GM12878 (cell line): ENCODE data around the gene C1D. TPM values are rescaled to one million over a fixed set of nuclear protein-coding genes. Genes with fewer than 3 reads are reported as not detected.

Source experiments
- ATAC-seq: fragments of 200-7000 bp; cut with Tn5 transposase; 3 replicates; pipeline ENCODE4 v1.9.1; 2020; ENCODE audit warnings: mild to moderate bottlenecking, moderate library complexity
- BruUV-seq: library from RNA; stranded (reverse); fragments of 400-500 nt; replicated peaks from 2 replicates; lab custom pipeline; 2021; lab: Mats Ljungman, UMichigan
- CTCF ChIA-PET: fragments of 300-600 bp; sonication (Branson Sonifier 250); formaldehyde crosslinking; extraction: SDS; loops from one replicate; lab custom pipeline; 2021; ENCODE audit warnings: inconsistent platforms; lab: Yijun Ruan, JAX
- POLR2A ChIA-PET: fragments of 350-600 bp; formaldehyde crosslinking; extraction: SDS; loops from one replicate; lab custom pipeline; 2021; ENCODE audit warnings: inconsistent platforms; lab: Charles Lee
- RAD21 ChIA-PET: fragments of 300-600 bp; sonication (Branson Sonifier 250); formaldehyde crosslinking; loops from one replicate; lab custom pipeline; 2023; ENCODE audit warnings: antibody characterized with exemption; ENCODE audit not compliant: unreplicated experiment; lab: Charles Lee
- SMC1A ChIA-PET: fragments of 300-600 bp; sonication (Branson Sonifier 250); formaldehyde crosslinking; loops from one replicate; lab custom pipeline; 2023; ENCODE audit not compliant: unreplicated experiment, uncharacterized antibody; lab: Charles Lee
- DNase-seq: peaks from one replicate; pipeline ENCODE4 v3.0.0-alpha.2; 2011; ENCODE audit warnings: low read depth, low spot score
- FAIRE-seq: peaks from 3 replicates; lab custom pipeline; 2011; peaks lifted over from hg19 to GRCh38; lab: Jason Lieb, UNC
- H2AFZ ChIP-seq: 2 replicates; pipeline ENCODE4 v1.6.0; 2011; ENCODE audit warnings: low read depth, low read length, control low read depth; ENCODE audit not compliant: control insufficient read depth
- H3K27ac ChIP-seq: 2 replicates; pipeline ENCODE4 v1.5.1; 2011; ENCODE audit warnings: control low read depth; ENCODE audit not compliant: control insufficient read depth, insufficient read depth
- H3K27me3 ChIP-seq, 2 experiments: replicated peaks in 1 of 2; 2 replicates each; pipeline versions ENCODE4 v1.6.0 to v1.6.1; 2011; ENCODE audit warnings: low read length in 1 of 2; ENCODE audit not compliant: control insufficient read depth in 2 of 2, insufficient read depth in 2 of 2
- H3K36me3 ChIP-seq, 2 experiments: 2 replicates each; pipeline ENCODE4 v1.5.1; 2011; ENCODE audit warnings: low read length in 1 of 2; ENCODE audit not compliant: control insufficient read depth in 2 of 2, insufficient read depth in 2 of 2
- H3K4me1 ChIP-seq: 2 replicates; pipeline ENCODE4 v1.6.1; 2011; ENCODE audit warnings: mild to moderate bottlenecking, low read length, moderate library complexity, mixed read lengths; ENCODE audit not compliant: control insufficient read depth, insufficient read depth
- H3K4me2 ChIP-seq: 2 replicates; pipeline ENCODE4 v1.6.0; 2011; ENCODE audit warnings: control low read depth; ENCODE audit not compliant: control insufficient read depth, insufficient read depth
- H3K4me3 ChIP-seq: fragments of 200-600 bp; sonication (generic); 2 replicates; pipeline ENCODE4 v1.5.1; 2016
- H3K79me2 ChIP-seq: 2 replicates; pipeline ENCODE4 v1.6.0; 2011; ENCODE audit warnings: low read length; ENCODE audit not compliant: control insufficient read depth, insufficient read depth
- H3K9ac ChIP-seq: 2 replicates; pipeline ENCODE4 v1.8.0; 2011; ENCODE audit warnings: low read length, control low read depth, mixed read lengths; ENCODE audit not compliant: control insufficient read depth, insufficient read depth
- H3K9me3 ChIP-seq: replicated peaks from 3 replicates; pipeline ENCODE4 v1.5.1; 2011; ENCODE audit warnings: mild to moderate bottlenecking, low read length; ENCODE audit not compliant: control insufficient read depth, insufficient read depth
- H4K20me1 ChIP-seq: 2 replicates; pipeline ENCODE4 v1.6.0; 2011; ENCODE audit not compliant: control insufficient read depth, insufficient read depth
- ASH2L ChIP-seq: fragments of 300-600, 200-600 bp; sonication (generic); IDR thresholded peaks from 2 replicates; pipeline ENCODE4 v1.6.1; 2017; ENCODE audit warnings: low read depth, mild to moderate bottlenecking, borderline replicate concordance
- CHD1 ChIP-seq: IDR thresholded peaks from 2 replicates; pipeline ENCODE4 v1.6.1; 2012; ENCODE audit warnings: low read depth, low read length, improper control_type of control experiment
- CHD2 ChIP-seq: IDR thresholded peaks from 2 replicates; pipeline ENCODE4 v1.6.1; 2011; ENCODE audit warnings: low read depth, low read length, improper control_type of control experiment, borderline replicate concordance
- FOXK2 ChIP-seq: fragments of 450-650 bp; IDR thresholded peaks from 2 replicates; pipeline ENCODE4 v1.6.1; 2017; ENCODE audit warnings: mild to moderate bottlenecking, moderate library complexity
- JUNB ChIP-seq: IDR thresholded peaks from 2 replicates; pipeline ENCODE4 v1.6.1; 2016; ENCODE audit warnings: antibody characterized with exemption, mild to moderate bottlenecking
- MYC ChIP-seq: IDR thresholded peaks from 2 replicates; pipeline ENCODE4 v1.6.1; 2011; ENCODE audit warnings: mild to moderate bottlenecking, low read length, moderate library complexity, inconsistent platforms; ENCODE audit not compliant: insufficient read depth, insufficient replicate concordance, insufficient read length, severe bottlenecking
- NR2F1 ChIP-seq: fragments of 450-650 bp; conservative IDR thresholded peaks from 2 replicates; pipeline ENCODE4 v1.6.1; 2017; ENCODE audit warnings: mild to moderate bottlenecking
- SMC3 ChIP-seq: IDR thresholded peaks from 2 replicates; pipeline ENCODE4 v1.6.1; 2011; ENCODE audit warnings: low read length, improper control_type of control experiment, borderline replicate concordance
- STAT3 ChIP-seq: IDR thresholded peaks from 2 replicates; pipeline ENCODE4 v1.6.1; 2011; ENCODE audit warnings: low read depth, low read length, improper control_type of control experiment
- TCF7 ChIP-seq: IDR thresholded peaks from 2 replicates; pipeline ENCODE4 v1.6.1; 2014; ENCODE audit warnings: antibody characterized with exemption, borderline replicate concordance
- WRNIP1 ChIP-seq: IDR thresholded peaks from 2 replicates; pipeline ENCODE4 v1.6.1; 2011; ENCODE audit warnings: low read depth, low read length, improper control_type of control experiment, borderline replicate concordance
- ZNF384 ChIP-seq: IDR thresholded peaks from 2 replicates; pipeline ENCODE4 v1.6.1; 2012; ENCODE audit warnings: low read depth, mild to moderate bottlenecking, low read length, improper control_type of control experiment, borderline replicate concordance
- WGBS: methylation state at CpG from one replicate; pipeline ENCODE4 v1.1.6; 2016; ENCODE audit warnings: low lambda C conversion rate; ENCODE audit not compliant: insufficient replicate concordance, insufficient coverage; ENCODE audit errors: missing lambda C conversion rate; 5-methylcytosine and 5-hydroxymethylcytosine counted together
- in situ Hi-C: fragments of 300-500 bp; cut with MboI; formaldehyde crosslinking; loops from 9 replicates; pipeline ENCODE4 v1.14.3; 2018; ENCODE audit warnings: mixed read lengths
- intact Hi-C: fragments of 100-400 bp; cut with micrococcal nuclease; formaldehyde crosslinking; loops from one replicate; pipeline ENCODE4 v1.14.2; 2022; ENCODE audit not compliant: unreplicated experiment
- polyA plus RNA-seq, 11 experiments: library from polyadenylated mRNA; depleted of rRNA in 4 of 11; unstranded in 6 of 11; stranded (reverse) in 5 of 11; fragments of >200 nt; fragmentation: Nextera tagmentation in 4 of 11; fragmentation: Illumina TruSeq in 1 of 11; extraction: Ambion mirVana in 4 of 11; extraction: Trizol in 1 of 11; gene quantifications; 1 replicate in 1 of 11; 2 replicates in 10 of 11; pipeline versions ENCODE4 v1.2.1 to v1.2.3, GENCODE V29; 2011 to 2016; ENCODE audit warnings: inconsistent platforms in 2 of 11, missing spikeins in 2 of 11, low read depth in 1 of 11
- total RNA-seq, 4 experiments: library from RNA; depleted of rRNA in 3 of 4; stranded (reverse); fragments of >200 nt in 3 of 4; fragmentation: Illumina TruSeq in 1 of 4; extraction: Trizol in 1 of 4; gene quantifications; 2 replicates each; pipeline versions ENCODE4 v1.2.1 to v1.2.3, GENCODE V29; 2013 to 2021
- TF ChIP-seq, protein P1 (sequence below): fragments of 150-350 bp; IDR thresholded peaks from 2 replicates; pipeline ENCODE4 v1.6.1; 2014; ENCODE audit warnings: mild to moderate bottlenecking, low read depth, low read length
- TF ChIP-seq, protein P2 (sequence below): IDR thresholded peaks from 2 replicates; pipeline ENCODE4 v1.6.1; 2012; ENCODE audit warnings: mild to moderate bottlenecking, low read depth, low read length
- TF ChIP-seq, protein P3 (sequence below): IDR thresholded peaks from 2 replicates; pipeline ENCODE4 v1.6.1; 2012; ENCODE audit warnings: low read depth, low read length, improper control_type of control experiment

C1D gene
- total and polyA plus RNA-seq, 10 of the 15 experiments (the other 5 are each of a cell fraction or from before 2014, with no cell fraction given), result 18.9 to 152 (median 59.1) TPM

DNA sequence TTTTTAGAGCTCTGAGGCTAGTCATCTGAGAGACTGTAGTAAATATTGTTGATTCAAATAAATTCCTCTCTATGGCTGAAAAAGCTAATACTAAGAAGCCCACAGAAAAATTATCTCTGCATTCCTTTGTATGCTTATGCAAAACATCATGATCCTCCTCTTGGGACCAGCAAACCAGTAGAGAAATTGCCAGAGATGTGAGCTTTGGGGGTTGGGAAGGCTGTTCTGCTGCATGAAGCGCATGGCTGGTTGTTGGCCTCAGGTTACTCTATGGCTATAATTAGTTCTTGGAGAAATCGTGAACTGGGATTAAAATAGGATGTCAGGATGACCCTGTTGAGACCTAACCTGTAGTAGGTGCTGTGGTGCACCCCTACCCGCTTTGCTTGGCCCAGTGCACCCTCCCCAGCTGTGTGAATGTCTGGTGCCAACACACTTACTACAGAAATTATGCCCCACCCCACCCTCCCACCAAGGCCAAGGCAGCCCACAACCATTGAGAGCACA, 35.5 kb upstream of the C1D start:
- H3K27me3 ChIP-seq, result no peaks in the 10 kb centered on the region
- POLR2A ChIA-PET, result no interaction called here
- H3K79me2 ChIP-seq, result no peaks in the 10 kb centered on the region
- FAIRE-seq (no peak), ATAC-seq (no peak), DNase-seq (no peak)
- no TSS peak for BruUV-seq
- intact Hi-C loops (no loop called here), in situ Hi-C loops (no loop called here)
- H3K4me1 ChIP-seq, result peaks cover 9% of the 10 kb centered on the region
- no peaks in the 10 kb centered on the region for H3K36me3 ChIP-seq
- SMC1A ChIA-PET, result interaction anchor here (0.8 to 1.1 kb wide), 4 partner anchors 9 to 23 kb away, joined by 3 read pairs; no protein-coding TSS in a partner anchor
- no peak overlapping the region for H3K4me2 ChIP-seq
- no peak overlapping the region for H2AFZ ChIP-seq
- H3K9ac ChIP-seq, result no peak overlapping the region
- no peak overlapping the region for H3K4me3 ChIP-seq
- WGBS, result 69% methylated on average over 3 of the region's 3 CpGs
- no peaks in the 10 kb centered on the region for H4K20me1 ChIP-seq
- no peaks in the 10 kb centered on the region for H3K9me3 ChIP-seq
- TF ChIP-seq FOXK2, result no peak
- TF ChIP-seq, protein P1, sequence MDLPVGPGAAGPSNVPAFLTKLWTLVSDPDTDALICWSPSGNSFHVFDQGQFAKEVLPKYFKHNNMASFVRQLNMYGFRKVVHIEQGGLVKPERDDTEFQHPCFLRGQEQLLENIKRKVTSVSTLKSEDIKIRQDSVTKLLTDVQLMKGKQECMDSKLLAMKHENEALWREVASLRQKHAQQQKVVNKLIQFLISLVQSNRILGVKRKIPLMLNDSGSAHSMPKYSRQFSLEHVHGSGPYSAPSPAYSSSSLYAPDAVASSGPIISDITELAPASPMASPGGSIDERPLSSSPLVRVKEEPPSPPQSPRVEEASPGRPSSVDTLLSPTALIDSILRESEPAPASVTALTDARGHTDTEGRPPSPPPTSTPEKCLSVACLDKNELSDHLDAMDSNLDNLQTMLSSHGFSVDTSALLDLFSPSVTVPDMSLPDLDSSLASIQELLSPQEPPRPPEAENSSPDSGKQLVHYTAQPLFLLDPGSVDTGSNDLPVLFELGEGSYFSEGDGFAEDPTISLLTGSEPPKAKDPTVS, result no peak
- no peak for TF ChIP-seq ASH2L
- TF ChIP-seq TCF7, result no peak
- no peak for TF ChIP-seq WRNIP1
- no peak for TF ChIP-seq SMC3
- TF ChIP-seq NR2F1, result no peak
- no peak for TF ChIP-seq ZNF384
- TF ChIP-seq MYC, result no peak
- no peak for TF ChIP-seq STAT3
- TF ChIP-seq, protein P2, sequence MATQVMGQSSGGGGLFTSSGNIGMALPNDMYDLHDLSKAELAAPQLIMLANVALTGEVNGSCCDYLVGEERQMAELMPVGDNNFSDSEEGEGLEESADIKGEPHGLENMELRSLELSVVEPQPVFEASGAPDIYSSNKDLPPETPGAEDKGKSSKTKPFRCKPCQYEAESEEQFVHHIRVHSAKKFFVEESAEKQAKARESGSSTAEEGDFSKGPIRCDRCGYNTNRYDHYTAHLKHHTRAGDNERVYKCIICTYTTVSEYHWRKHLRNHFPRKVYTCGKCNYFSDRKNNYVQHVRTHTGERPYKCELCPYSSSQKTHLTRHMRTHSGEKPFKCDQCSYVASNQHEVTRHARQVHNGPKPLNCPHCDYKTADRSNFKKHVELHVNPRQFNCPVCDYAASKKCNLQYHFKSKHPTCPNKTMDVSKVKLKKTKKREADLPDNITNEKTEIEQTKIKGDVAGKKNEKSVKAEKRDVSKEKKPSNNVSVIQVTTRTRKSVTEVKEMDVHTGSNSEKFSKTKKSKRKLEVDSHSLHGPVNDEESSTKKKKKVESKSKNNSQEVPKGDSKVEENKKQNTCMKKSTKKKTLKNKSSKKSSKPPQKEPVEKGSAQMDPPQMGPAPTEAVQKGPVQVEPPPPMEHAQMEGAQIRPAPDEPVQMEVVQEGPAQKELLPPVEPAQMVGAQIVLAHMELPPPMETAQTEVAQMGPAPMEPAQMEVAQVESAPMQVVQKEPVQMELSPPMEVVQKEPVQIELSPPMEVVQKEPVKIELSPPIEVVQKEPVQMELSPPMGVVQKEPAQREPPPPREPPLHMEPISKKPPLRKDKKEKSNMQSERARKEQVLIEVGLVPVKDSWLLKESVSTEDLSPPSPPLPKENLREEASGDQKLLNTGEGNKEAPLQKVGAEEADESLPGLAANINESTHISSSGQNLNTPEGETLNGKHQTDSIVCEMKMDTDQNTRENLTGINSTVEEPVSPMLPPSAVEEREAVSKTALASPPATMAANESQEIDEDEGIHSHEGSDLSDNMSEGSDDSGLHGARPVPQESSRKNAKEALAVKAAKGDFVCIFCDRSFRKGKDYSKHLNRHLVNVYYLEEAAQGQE, result no peak
- TF ChIP-seq CHD2, result no peak
- TF ChIP-seq, protein P3, sequence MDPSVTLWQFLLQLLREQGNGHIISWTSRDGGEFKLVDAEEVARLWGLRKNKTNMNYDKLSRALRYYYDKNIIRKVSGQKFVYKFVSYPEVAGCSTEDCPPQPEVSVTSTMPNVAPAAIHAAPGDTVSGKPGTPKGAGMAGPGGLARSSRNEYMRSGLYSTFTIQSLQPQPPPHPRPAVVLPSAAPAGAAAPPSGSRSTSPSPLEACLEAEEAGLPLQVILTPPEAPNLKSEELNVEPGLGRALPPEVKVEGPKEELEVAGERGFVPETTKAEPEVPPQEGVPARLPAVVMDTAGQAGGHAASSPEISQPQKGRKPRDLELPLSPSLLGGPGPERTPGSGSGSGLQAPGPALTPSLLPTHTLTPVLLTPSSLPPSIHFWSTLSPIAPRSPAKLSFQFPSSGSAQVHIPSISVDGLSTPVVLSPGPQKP, result no peak
- no peak for TF ChIP-seq CHD1
- no peak for TF ChIP-seq JUNB
- CTCF ChIA-PET, result interaction anchor here (1.0 to 1.1 kb wide), 2 partner anchors 11 kb away, joined by 3 to 5 read pairs; no protein-coding TSS in a partner anchor
- RAD21 ChIA-PET, result no interaction called here
- no peak overlapping the region for H3K27ac ChIP-seq
